Body of pancreas (tissue), 4 donors: Measurements from ENCODE around the gene AFF4. TPM values are rescaled to one million over a fixed set of nuclear protein-coding genes. Genes with fewer than 3 reads are reported as not detected.

Source experiments
- ATAC-seq: fragments of 150-250 bp; one replicate; pipeline ENCODE4 v1.9.1; 2016
- DNase-seq, 4 donors: peaks; one replicate each; pipeline ENCODE4 v3.0.0-alpha.2; 2019
- H3K27ac ChIP-seq, 4 donors: fragments of 200-600 bp; sonication (generic); 1 replicate in 3 of 4; 2 replicates in 1 of 4; pipeline versions ENCODE4 v1.5.1 to v1.6.1; 2016 to 2019; ENCODE audit warnings: mild to moderate bottlenecking in 1 of 4, mixed read lengths in 1 of 4, moderate library complexity in 1 of 4
- H3K27me3 ChIP-seq, 2 donors: fragments of 200-600 bp; sonication (generic); one replicate each; pipeline ENCODE4 v1.6.0; 2016; ENCODE audit warnings: mild to moderate bottlenecking in 1 of 2
- H3K36me3 ChIP-seq, 2 donors: fragments of 200-600 bp; sonication (generic); replicated peaks in 1 of 2; 2 replicates each; pipeline ENCODE4 v1.5.1; 2016; ENCODE audit warnings: low read depth in 2 of 2; ENCODE audit not compliant: insufficient read depth in 1 of 2
- H3K4me1 ChIP-seq: fragments of 200-600 bp; sonication (generic); one replicate; pipeline ENCODE4 v1.6.0; 2016
- H3K4me3 ChIP-seq, 2 donors: fragments of 200-600 bp; sonication (generic); 1 replicate in 1 of 2; 2 replicates in 1 of 2; pipeline ENCODE4 v1.5.1; 2016 to 2019
- H3K9me3 ChIP-seq, 3 donors: fragments of 200-600 bp; sonication (generic); 1 replicate in 2 of 3; 2 replicates in 1 of 3; pipeline ENCODE4 v1.5.1; 2016
- CTCF ChIP-seq, 7 experiments: fragments of 450-650 bp in 4 of 7; fragments of 200-600 bp in 3 of 7; sonication (generic) in 3 of 7; IDR thresholded peaks; one replicate each; pipeline ENCODE4 v1.5.1; 2016 to 2019; ENCODE audit warnings: antibody characterized with exemption in 7 of 7
- POLR2A ChIP-seq, 3 donors: fragments of 450-650 bp; IDR thresholded peaks; one replicate each; pipeline ENCODE4 v1.6.1; 2016; ENCODE audit warnings: antibody characterized with exemption in 3 of 3, mild to moderate bottlenecking in 2 of 3
- WGBS, 2 donors: methylation state at CpG; one replicate each; pipeline ENCODE4 v1.1.5; 2017; 5-methylcytosine and 5-hydroxymethylcytosine counted together
- intact Hi-C: fragments of 100-400 bp; cut with DNase I; formaldehyde crosslinking; loops from one replicate; pipeline ENCODE4 v1.15.1; 2023
- total RNA-seq, 2 donors: library from RNA; depleted of rRNA; stranded (reverse); fragments of >200 nt; gene quantifications; one replicate each; pipeline ENCODE4 v1.1.0, GENCODE V29; 2016

Gene AFF4
- total RNA-seq, 2 donors from 2014 or later: 31.4 to 32.3 TPM

DNA sequence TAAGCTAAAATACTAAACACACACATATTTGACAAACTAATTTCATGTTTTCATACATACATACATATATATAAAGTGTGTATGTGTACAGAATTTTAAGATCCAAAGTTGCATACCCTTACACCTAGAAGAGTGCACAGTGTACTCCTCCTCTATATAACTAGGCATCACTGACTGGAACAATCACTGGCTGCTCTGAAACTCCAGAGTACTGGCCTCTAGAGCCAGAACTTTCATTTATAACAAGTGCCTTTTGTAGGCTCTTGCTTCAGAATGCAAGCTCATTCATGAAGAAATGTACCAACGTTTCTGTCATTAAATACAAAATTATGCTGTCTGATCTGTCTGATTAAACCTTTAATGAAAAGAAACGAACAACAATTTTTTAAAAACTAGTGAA, 86.0 kb downstream of the AFF4 start:
- Histone ChIP-seq H3K9me3 (no peaks in the 10 kb centered on the region), H3K27ac (peak overlapping the region in 1 of 4 donors; percentile 28), H3K4me3 (no peak overlapping the region), H3K4me1 (peaks cover 26% of the 10 kb centered on the region), H3K27me3 (no peaks in the 10 kb centered on the region), H3K36me3 (peaks cover 0 to 14% of the 10 kb centered on the region in 2 donors)
- WGBS, 2 donors: 49 to 63% methylated on average over 2 of the region's 2 CpGs
- intact Hi-C loops: no loop called here
- TF ChIP-seq CTCF (IDR thresholded peaks at IDR 0.05) (no peak), POLR2A (IDR thresholded peaks at IDR 0.05) (no peak)
- no peak for DNase-seq
- ATAC-seq: no peak

- Histone ChIP-seq H3K9me3 (no peaks in the 10 kb centered on the region), H3K4me1 (peaks cover 39% of the 10 kb centered on the region), H3K27ac (peak overlapping the region in 1 of 4 donors; percentile 3), H3K27me3 (no peaks in the 10 kb centered on the region), H3K4me3 (no peak overlapping the region), H3K36me3 (peaks cover 0 to 9% of the 10 kb centered on the region in 2 donors)
- intact Hi-C loops: no loop called here
- no peak for TF ChIP-seq CTCF (IDR thresholded peaks at IDR 0.05)
- no peak for TF ChIP-seq POLR2A (IDR thresholded peaks at IDR 0.05)
- ATAC-seq (no peak), DNase-seq (no peak)
- 83 to 92% methylated on average over 1 of the region's 1 CpG for WGBS, 2 donors
Measured at GRCh38 chr5:132876020-132876759, 87.2 kb downstream of the AFF4 start.

GRCh38 chr5:132873930-132874271, 89.5 kb downstream of the AFF4 start:
- ATAC-seq: no peak
- Histone ChIP-seq H3K27ac (peak overlapping the region; percentile 73 to 82 (median 78)), H3K27me3 (no peaks in the 10 kb centered on the region), H3K4me3 (no peak overlapping the region), H3K36me3 (no peaks in the 10 kb centered on the region), H3K9me3 (no peaks in the 10 kb centered on the region), H3K4me1 (peaks cover 41% of the 10 kb centered on the region)
- TF ChIP-seq CTCF (IDR thresholded peaks at IDR 0.05) (no peak), POLR2A (IDR thresholded peaks at IDR 0.05) (no peak)
- no peak for DNase-seq
- 82 to 97% methylated on average over 3 of the region's 3 CpGs for WGBS, 2 donors
- intact Hi-C loops: no loop called here

- H3K36me3 ChIP-seq: no peaks in the 10 kb centered on the region
- ATAC-seq: peak; percentile 88
- H3K27me3 ChIP-seq: no peaks in the 10 kb centered on the region
- no peaks in the 10 kb centered on the region for H3K9me3 ChIP-seq
- no peak for TF ChIP-seq CTCF (IDR thresholded peaks at IDR 0.05)
- TF ChIP-seq POLR2A (IDR thresholded peaks at IDR 0.05): peak in 2 of 3 donors; percentile 15 to 37
- H3K4me3 ChIP-seq: no peak within 1 kb of the TSS
- peak; percentile 49 to 84 (median 59) for DNase-seq
- 25 to 31% methylated on average over 6 of the region's 6 CpGs for WGBS, 2 donors
- intact Hi-C loops: no loop called here
- H3K4me1 ChIP-seq: peaks cover 42% of the 10 kb centered on the region
- H3K27ac ChIP-seq: peak within 1 kb of the TSS; percentile 73 to 82 (median 78)
Measured at GRCh38 chr5:132873119-132873929, 90.1 kb downstream of the AFF4 start, which contains the start of gene LEAP2. TSS of gene LEAP2 (plus strand) at chr5:132873668. CDS start at chr5:132873695, 27 bp downstream.
